MV-4-11 (cell line): ENCODE results near the gene COL8A2.
A peak's percentile ranks its signal among the peaks of the same experiment; 100 is the strongest.

Source experiments
- DNase-seq: peaks from one replicate; lab custom pipeline; 2025; lab: John Stamatoyannopoulos, UW

COL8A2 gene

GRCh38 chr1:36137226-36137625, 12.2 kb upstream of the COL8A2 start:
- no peak for DNase-seq

GRCh38 chr1:36136535-36136934, 11.5 kb upstream of the COL8A2 start:
- DNase-seq, result no peak

DNA sequence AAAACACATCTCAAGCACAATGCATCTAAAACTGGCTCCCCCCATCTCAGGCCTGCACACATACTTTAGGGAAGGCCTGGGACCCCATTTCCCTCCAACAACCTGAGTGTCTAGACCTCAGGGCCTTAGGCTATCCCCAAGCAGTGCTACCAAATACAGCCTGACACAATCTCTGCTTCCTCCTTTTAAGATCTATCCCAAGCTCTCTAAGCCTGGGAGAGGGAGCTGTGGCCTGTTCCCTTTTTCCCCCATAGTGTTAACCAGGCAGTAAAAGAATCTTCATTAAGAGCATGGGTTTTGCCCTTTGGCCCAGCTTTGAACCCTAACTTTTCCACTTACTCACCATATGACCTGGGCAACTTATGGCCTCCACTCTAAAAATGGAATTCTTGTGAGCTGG, 10.8 kb upstream of the COL8A2 start:
- DNase-seq, result no peak

- no peak for DNase-seq
Observed at GRCh38 chr1:36135330-36135667, 10.3 kb upstream of the COL8A2 start.

- peak; percentile 35 for DNase-seq
Observed at GRCh38 chr1:36134505-36135329, 9.7 kb upstream of the COL8A2 start.

DNA sequence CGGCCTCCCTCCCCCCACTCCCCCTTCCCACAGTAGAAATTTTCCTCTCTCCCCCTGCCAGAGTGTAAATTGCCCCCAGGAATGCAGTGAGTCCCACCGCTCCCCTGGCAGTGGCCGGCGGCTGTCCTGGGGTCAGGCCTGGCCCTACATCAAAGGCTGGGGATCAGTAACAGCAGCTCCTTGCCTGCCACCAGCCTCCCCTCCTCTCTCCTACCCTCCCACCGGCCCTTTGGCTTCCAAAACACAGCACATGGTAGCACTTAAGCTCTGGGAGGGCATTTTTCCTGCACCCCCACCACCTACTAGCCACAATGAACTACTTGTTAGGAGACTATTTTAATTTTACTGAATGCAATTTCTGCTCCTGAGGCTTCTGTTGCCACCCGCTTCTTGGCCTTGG, 9.0 kb upstream of the COL8A2 start:
- DNase-seq, result no peak

- peak; percentile 40 for DNase-seq
Observed at GRCh38 chr1:36133484-36133883, 8.5 kb upstream of the COL8A2 start.

GRCh38 chr1:36132029-36132428, 7.0 kb upstream of the COL8A2 start:
- DNase-seq, result no peak

DNA sequence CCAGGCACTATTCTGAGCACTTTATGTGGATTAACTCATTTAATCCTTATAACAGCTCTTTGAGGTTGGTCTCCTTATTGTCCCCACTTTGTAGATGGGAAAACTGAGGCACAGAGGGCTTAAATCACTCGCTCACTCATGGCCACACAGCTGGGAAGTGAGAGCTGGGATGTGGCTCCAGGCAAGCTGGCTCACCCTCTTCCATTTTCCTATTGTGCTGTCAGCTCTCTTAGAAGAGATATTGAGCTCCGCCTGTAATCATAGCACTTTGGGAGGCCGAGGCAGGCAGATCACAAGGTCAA, 3.8 kb upstream of the COL8A2 start:
- no peak for DNase-seq

GRCh38 chr1:36128126-36128904, 3.3 kb upstream of the COL8A2 start:
- DNase-seq, result peak; percentile 47

GRCh38 chr1:36126797-36127500, 1.9 kb upstream of the COL8A2 start:
- no peak for DNase-seq

GRCh38 chr1:36126005-36126716, 1.1 kb upstream of the COL8A2 start:
- DNase-seq, result no peak

GRCh38 chr1:36124404-36125128, 456 bp downstream of the COL8A2 start:
- DNase-seq, result no peak

- peak; percentile 98 for DNase-seq
Observed at GRCh38 chr1:36123356-36123755, 1.7 kb downstream of the COL8A2 start.

DNA sequence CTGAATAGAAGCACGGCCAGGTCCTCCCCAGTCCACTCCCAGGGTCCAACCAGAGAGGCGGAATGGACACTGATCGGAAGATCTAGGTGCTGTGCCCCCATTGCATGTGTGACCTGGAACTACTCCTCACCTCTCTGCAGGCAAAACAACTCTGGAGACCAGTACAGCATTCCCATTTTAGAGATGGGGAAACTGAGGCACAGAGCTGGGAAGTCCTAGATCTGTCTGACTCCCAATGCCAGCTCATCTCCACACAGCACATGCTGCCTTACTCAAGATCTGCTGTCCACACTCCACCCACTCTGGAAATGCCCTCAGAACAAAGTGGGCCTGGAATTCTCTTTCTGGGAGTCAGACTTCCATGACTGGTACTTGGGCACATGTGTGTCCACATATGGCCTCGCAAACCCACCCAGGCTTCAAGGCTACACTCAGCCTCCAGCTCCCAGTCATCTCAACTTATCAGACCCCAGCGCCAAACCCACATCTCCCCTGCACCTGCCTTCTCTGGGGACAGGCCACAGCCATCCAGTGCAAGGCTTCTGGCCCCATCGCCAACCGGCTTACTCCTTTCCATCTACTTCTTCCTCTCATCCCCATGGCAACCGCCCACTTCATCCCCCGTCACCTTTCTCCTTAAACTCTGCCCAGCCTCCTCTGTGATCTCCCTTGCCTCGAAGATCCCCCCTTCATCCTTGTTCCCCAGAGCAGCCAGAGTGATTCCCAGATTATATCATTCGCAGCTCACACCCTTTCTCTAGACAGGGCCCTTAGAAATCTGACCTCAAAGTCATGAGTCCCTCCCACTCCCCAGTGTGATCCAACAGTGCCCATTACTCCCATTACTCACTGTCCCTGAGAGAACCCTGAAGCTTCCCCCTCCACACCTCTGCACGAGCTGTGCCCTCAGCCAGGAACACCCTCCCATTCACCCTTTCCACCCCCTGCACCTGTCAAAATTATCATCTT, 2.7 kb downstream of the COL8A2 start:
- DNase-seq, result no peak

DNA sequence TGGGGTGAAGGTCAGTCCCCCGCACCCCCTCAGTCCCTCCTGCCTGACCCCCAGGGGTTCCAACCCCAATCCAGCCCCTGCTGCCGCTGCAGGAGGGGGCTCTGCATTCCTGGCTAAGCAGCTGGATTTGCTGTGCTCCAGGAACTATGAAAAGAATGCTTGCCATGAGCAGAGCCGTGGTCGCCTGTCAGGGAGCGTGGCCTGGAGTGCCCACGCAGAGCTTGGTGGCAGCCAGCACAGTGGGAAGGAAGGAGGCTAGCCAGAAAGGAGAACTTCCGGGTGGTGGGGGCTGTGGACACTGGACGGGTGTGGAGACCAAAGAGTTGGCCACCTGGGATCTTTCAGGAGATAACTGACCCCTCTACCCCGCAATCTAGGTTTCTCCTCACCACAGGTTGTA, 5.6 kb downstream of the COL8A2 start:
- peak; percentile 40 for DNase-seq

DNA sequence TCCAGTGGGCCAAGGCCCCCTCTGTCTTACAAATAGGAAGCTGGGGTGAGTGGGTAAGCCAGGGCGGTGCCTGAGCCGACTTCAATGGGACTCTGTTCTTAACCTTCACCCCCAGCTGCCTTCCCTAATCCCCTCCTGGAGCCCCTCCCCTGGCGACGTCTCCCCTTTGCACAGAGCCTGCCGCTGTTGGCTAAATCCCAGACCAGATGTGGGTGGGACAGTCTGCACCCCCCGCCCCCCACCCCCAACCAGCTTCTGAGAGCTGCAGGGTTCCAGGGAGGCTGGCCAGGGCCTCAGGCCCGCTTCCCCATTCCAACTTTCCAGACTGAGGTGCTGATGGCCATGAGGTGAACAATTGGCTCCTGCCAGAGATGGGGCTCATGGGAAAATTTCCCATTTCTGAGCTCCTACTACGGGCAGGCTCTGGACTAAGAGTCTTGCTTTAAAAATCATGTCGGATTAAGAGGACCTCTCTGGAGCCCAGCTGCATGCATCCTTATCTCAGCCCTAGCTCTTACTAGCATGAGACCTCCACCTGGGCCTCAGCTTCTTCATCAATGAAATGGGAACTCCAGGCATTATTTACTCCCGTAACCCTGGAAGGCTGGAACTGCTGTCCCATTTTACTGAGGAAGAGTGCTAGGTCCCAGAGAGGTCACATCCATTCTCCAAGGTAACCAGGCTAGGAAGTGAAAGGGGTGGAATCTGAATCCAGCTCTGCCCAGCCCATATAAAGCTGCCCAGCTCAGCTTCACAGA, 6.4 kb downstream of the COL8A2 start:
- no peak for DNase-seq

- no peak for DNase-seq
Observed at GRCh38 chr1:36116901-36117300, 8.1 kb downstream of the COL8A2 start.

- peak; percentile 87 for DNase-seq
Observed at GRCh38 chr1:36115931-36116330, 9.1 kb downstream of the COL8A2 start.

DNA sequence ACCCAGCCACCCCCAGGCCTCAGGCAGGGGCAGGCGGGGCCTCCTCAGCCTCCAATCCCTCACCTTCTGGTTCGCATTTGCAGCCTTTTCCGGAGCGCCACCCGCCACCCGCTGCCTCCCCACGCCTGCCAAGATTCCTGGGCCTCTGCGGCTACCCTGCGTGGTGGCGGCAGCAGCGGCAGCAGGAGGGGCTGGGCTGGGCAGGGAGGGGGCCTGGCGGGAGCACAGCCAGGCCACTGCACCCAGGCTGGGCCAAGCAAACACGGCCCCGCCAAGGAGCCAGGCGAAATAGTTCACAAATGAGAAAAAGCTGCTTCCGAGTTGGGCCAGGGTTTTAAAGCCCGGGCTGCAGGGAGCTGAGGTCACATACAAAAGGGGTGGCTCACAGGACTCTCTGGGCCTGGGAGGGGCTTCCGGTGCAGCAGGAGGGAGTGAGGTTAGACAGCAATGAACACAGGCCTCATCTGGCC, 9.8 kb downstream of the COL8A2 start:
- DNase-seq, result no peak
